ENCODE results near the gene MTERF4.

The MTERF4 gene

GRCh38 chr2:241048149-241048948 lies 53.7 kb downstream of the MTERF4 start:
- no peak for DNase-seq

DNA sequence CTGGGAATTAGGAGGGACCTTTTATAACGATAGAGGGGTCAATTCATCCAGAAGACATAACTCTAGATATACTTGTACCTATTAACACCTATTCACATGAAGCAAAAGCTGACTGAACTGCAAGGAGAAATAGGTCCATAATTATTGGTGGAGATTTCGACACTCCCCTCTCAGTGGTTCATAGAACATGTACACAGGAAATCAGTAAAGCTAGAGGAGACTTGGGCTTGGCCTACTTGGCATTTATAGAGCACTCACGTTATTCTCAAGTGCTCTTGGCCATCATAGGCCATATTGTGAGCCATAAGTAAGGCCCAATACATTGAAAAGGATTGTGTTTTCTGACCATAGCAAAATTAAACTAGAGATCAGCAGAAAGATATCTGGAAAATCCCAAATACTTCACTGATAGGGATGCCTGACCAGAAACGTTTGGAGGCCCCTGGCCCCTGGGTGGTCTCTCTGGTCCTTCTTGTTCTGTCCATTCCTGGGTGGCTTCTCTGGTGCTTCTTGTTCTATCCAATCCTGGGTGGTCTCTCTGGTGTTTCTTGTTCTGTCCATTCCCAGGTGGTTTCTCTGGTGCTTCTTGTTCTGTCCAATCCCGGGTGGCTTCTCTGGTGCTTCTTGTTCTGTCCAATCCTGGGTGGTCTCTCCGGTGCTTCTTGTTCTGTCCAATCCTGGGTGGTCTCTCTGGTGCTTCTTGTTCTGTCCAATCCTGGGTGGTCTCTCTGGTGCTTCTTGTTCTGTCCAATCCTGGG lies 54.7 kb downstream of the MTERF4 start:
- DNase-seq = no peak
